Endothelial cell of umbilical vein (primary cell): ENCODE data around the gene LPAR1. TPM values are rescaled to one million over a fixed set of nuclear protein-coding genes. Genes with fewer than 3 reads are reported as not detected.

Experiments
- BruUV-seq: library from RNA; stranded (reverse); fragments of 400-500 nt; replicated peaks from 2 replicates; lab custom pipeline; 2021; lab: Mats Ljungman, UMichigan
- CTCF ChIA-PET: fragments of 300-600, 350-600 bp; sonication (Branson Sonifier 250); formaldehyde crosslinking; loops from one replicate; lab custom pipeline; 2021; ENCODE audit warnings: antibody characterized with exemption, inconsistent platforms; lab: Charles Lee
- POLR2A ChIA-PET: fragments of 300-600, 350-600 bp; sonication (Branson Sonifier 250); formaldehyde crosslinking; loops from one replicate; lab custom pipeline; 2021; ENCODE audit warnings: antibody characterized with exemption, inconsistent platforms; lab: Charles Lee
- DNase-seq: peaks from one replicate; pipeline ENCODE4 v3.0.0-alpha.2; 2011; ENCODE audit warnings: low read depth, low spot score
- FAIRE-seq: peaks from 2 replicates; lab custom pipeline; 2011; peaks lifted over from hg19 to GRCh38; lab: Jason Lieb, UNC
- H2AFZ ChIP-seq: 2 replicates; pipeline ENCODE4 v1.6.0; 2012; ENCODE audit warnings: low read depth, low read length, control low read depth, inconsistent platforms
- H3K27ac ChIP-seq: 2 replicates; pipeline ENCODE4 v1.5.1; 2011; ENCODE audit warnings: low read depth, mild to moderate bottlenecking, control low read depth, low read length, moderate library complexity; ENCODE audit not compliant: insufficient read depth
- H3K27me3 ChIP-seq, 2 experiments: 2 replicates each; pipeline versions ENCODE4 v1.6.0 to v1.6.1; 2011; ENCODE audit warnings: low read length in 2 of 2, mixed read lengths in 1 of 2; ENCODE audit not compliant: control insufficient read depth in 2 of 2, insufficient read depth in 2 of 2
- H3K36me3 ChIP-seq, 2 experiments: 2 replicates in 1 of 2; 3 replicates in 1 of 2; pipeline ENCODE4 v1.5.1; 2011; ENCODE audit warnings: low read length in 2 of 2, mild to moderate bottlenecking in 1 of 2, moderate library complexity in 1 of 2; ENCODE audit not compliant: control insufficient read depth in 2 of 2, insufficient read depth in 2 of 2; ENCODE audit errors: extremely low read depth in 1 of 2
- H3K4me1 ChIP-seq: 3 replicates; pipeline ENCODE4 v1.5.1; 2011; ENCODE audit warnings: mild to moderate bottlenecking, low read length; ENCODE audit not compliant: control insufficient read depth, insufficient read depth; ENCODE audit errors: extremely low read depth
- H3K4me2 ChIP-seq: 2 replicates; pipeline ENCODE4 v1.6.1; 2011; ENCODE audit warnings: low read length, control low read depth, mixed read lengths; ENCODE audit not compliant: insufficient read depth
- H3K4me3 ChIP-seq, 3 experiments: fragments of 200-600 bp in 1 of 3; sonication (generic), shearing (Covaris generic) in 1 of 3; replicated peaks in 1 of 3; 2 replicates each; pipeline ENCODE4 v1.5.1; 2011 to 2016; ENCODE audit warnings: control low read depth in 3 of 3, low read length in 3 of 3, mild to moderate bottlenecking in 2 of 3, inconsistent platforms in 1 of 3, low read depth in 1 of 3, moderate library complexity in 1 of 3; ENCODE audit not compliant: insufficient read depth in 1 of 3
- H3K79me2 ChIP-seq: 2 replicates; pipeline ENCODE4 v1.6.0; 2012; ENCODE audit warnings: low read length, inconsistent platforms; ENCODE audit not compliant: control insufficient read depth, insufficient read depth
- H3K9ac ChIP-seq: replicated peaks from 2 replicates; pipeline ENCODE3; 2011; ENCODE audit warnings: low read length, control low read depth; ENCODE audit not compliant: insufficient read depth; ENCODE audit errors: extremely low read depth
- H3K9me1 ChIP-seq: replicated peaks from 3 replicates; pipeline ENCODE4 v1.6.0; 2011; ENCODE audit warnings: mild to moderate bottlenecking, low read length; ENCODE audit not compliant: control insufficient read depth, insufficient read depth; ENCODE audit errors: extremely low read depth
- H3K9me3 ChIP-seq: replicated peaks from 2 replicates; pipeline ENCODE4 v1.5.1; 2012; ENCODE audit warnings: low read length, inconsistent platforms; ENCODE audit not compliant: control insufficient read depth, insufficient read depth
- H4K20me1 ChIP-seq: replicated peaks from 2 replicates; pipeline ENCODE3; 2011; ENCODE audit warnings: mild to moderate bottlenecking, low read length; ENCODE audit not compliant: control insufficient read depth, insufficient read depth; ENCODE audit errors: extremely low read depth
- EZH2 ChIP-seq: IDR thresholded peaks from 2 replicates; pipeline ENCODE4 v1.6.1; 2012; ENCODE audit warnings: borderline replicate concordance, low read depth, mild to moderate bottlenecking, moderate library complexity, low read length, inconsistent platforms; ENCODE audit not compliant: severe bottlenecking
- FOS ChIP-seq: IDR thresholded peaks from 2 replicates; pipeline ENCODE4 v1.6.1; 2011; ENCODE audit warnings: mild to moderate bottlenecking, low read length, moderate library complexity, borderline replicate concordance; ENCODE audit not compliant: insufficient read depth
- GATA2 ChIP-seq: IDR thresholded peaks from 2 replicates; pipeline ENCODE4 v1.7.0; 2011; ENCODE audit warnings: low read depth, mild to moderate bottlenecking, moderate library complexity, mixed read lengths, low read length; ENCODE audit not compliant: insufficient read length, insufficient read depth
- JUN ChIP-seq: IDR thresholded peaks from 2 replicates; pipeline ENCODE4 v1.6.1; 2011; ENCODE audit warnings: borderline replicate concordance, low read depth; ENCODE audit not compliant: insufficient read length, insufficient read depth
- MYC ChIP-seq: IDR thresholded peaks from one replicate; pipeline ENCODE4 v1.6.1; 2011; ENCODE audit warnings: mild to moderate bottlenecking, low read depth, low read length
- POLR2A ChIP-seq: IDR thresholded peaks from 2 replicates; pipeline ENCODE4 v1.6.1; 2012; ENCODE audit warnings: low read depth, mild to moderate bottlenecking, control low read depth, low read length
- POLR2AphosphoS5 ChIP-seq: IDR thresholded peaks from 2 replicates; pipeline ENCODE4 v1.6.1; 2012; ENCODE audit warnings: low read depth, mild to moderate bottlenecking, control low read depth, low read length, moderate library complexity; ENCODE audit not compliant: insufficient read depth
- dilution Hi-C: fragments of 300-500 bp; cut with MboI; formaldehyde crosslinking; loops from one replicate; pipeline ENCODE4 v1.15.0; 2019; ENCODE audit warnings: low sequenced_read_pairs; ENCODE audit not compliant: extremely low pct_ligation_motif_present
- intact Hi-C: fragments of 100-400 bp; cut with micrococcal nuclease; formaldehyde crosslinking; loops from one replicate; pipeline ENCODE4 v1.10.0; 2022
- polyA plus RNA-seq, 4 experiments: library from polyadenylated mRNA; depleted of rRNA in 3 of 4; stranded (reverse) in 3 of 4; unstranded in 1 of 4; fragments of >200 nt; gene quantifications; 2 replicates each; pipeline versions ENCODE4 v1.2.1 to v1.2.3, GENCODE V29; 2011 to 2012; ENCODE audit warnings: missing spikeins in 1 of 4
- total RNA-seq: library from RNA; stranded (reverse); gene quantifications from 2 replicates; pipeline ENCODE4 v1.2.3, GENCODE V29; 2021
- TF ChIP-seq, protein P1 (sequence below), 2 donors: IDR thresholded peaks; 1 replicate in 1 of 2; 2 replicates in 1 of 2; pipeline ENCODE4 v1.5.1; 2011; ENCODE audit warnings: low read length in 2 of 2, mild to moderate bottlenecking in 2 of 2, moderate library complexity in 2 of 2, control low read depth in 1 of 2, inconsistent platforms in 1 of 2, low read depth in 1 of 2; ENCODE audit not compliant: insufficient read depth in 1 of 2; ENCODE audit errors: extremely low read depth in 1 of 2
- TF ChIP-seq, protein P2 (sequence below): IDR thresholded peaks from 2 replicates; pipeline ENCODE4 v1.6.1; 2011; ENCODE audit not compliant: insufficient read depth, insufficient read length

Gene LPAR1
- total and polyA plus RNA-seq, 2 donors (not counting 3 experiments of a cell fraction or from before 2014, with no cell fraction given), result 0.88 to 3.0 TPM

DNA sequence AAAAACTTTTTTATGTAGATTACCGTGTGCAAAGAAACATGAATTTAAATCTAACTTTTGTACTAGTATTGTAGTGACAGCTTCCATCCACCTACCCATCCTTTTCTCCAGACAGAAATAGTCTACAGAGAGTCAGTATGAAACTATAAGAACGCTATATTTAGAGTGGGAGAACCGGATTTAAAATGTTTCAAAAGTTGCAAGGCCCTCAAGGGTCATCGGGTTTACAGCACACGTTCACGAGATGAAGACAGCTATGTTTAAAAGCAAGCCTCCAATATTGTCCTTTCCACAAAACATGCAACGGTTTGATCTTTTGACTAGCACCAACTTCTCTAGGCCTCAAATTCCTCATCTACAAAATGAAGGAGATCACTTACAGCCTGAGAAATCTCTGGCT lies 139.9 kb downstream of the LPAR1 start:
- no peak overlapping the region for H2AFZ ChIP-seq
- H3K4me1 ChIP-seq, result peaks cover 2% of the 10 kb centered on the region
- no peaks in the 10 kb centered on the region for H3K27me3 ChIP-seq
- no peak for TF ChIP-seq MYC
- TF ChIP-seq, protein P1, sequence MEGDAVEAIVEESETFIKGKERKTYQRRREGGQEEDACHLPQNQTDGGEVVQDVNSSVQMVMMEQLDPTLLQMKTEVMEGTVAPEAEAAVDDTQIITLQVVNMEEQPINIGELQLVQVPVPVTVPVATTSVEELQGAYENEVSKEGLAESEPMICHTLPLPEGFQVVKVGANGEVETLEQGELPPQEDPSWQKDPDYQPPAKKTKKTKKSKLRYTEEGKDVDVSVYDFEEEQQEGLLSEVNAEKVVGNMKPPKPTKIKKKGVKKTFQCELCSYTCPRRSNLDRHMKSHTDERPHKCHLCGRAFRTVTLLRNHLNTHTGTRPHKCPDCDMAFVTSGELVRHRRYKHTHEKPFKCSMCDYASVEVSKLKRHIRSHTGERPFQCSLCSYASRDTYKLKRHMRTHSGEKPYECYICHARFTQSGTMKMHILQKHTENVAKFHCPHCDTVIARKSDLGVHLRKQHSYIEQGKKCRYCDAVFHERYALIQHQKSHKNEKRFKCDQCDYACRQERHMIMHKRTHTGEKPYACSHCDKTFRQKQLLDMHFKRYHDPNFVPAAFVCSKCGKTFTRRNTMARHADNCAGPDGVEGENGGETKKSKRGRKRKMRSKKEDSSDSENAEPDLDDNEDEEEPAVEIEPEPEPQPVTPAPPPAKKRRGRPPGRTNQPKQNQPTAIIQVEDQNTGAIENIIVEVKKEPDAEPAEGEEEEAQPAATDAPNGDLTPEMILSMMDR (IDR thresholded peaks at IDR 0.05; ENCODE audit: extremely low read depth in 1 of 2, insufficient read depth in 1 of 2, low read depth in 1 of 2, low read length in 2 of 2), result no peak
- TF ChIP-seq, protein P2, sequence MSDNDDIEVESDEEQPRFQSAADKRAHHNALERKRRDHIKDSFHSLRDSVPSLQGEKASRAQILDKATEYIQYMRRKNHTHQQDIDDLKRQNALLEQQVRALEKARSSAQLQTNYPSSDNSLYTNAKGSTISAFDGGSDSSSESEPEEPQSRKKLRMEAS, result no peak
- TF ChIP-seq POLR2A, result no peak
- TF ChIP-seq FOS, result no peak
- TF ChIP-seq JUN, result no peak
- TF ChIP-seq GATA2, result no peak
- TF ChIP-seq POLR2AphosphoS5, result no peak
- no peak for TF ChIP-seq EZH2
- no peaks in the 10 kb centered on the region for H4K20me1 ChIP-seq
- CTCF ChIA-PET, result interaction anchor here (1.2 kb wide), 1 partner anchor 19 kb away, joined by 3 read pairs; no protein-coding TSS in a partner anchor
- H3K9me1 ChIP-seq, result no peaks in the 10 kb centered on the region
- no TSS peak for BruUV-seq
- no peak overlapping the region for H3K27ac ChIP-seq
- no peaks in the 10 kb centered on the region for H3K36me3 ChIP-seq
- POLR2A ChIA-PET, result no interaction called here
- H3K79me2 ChIP-seq, result no peaks in the 10 kb centered on the region
- H3K9me3 ChIP-seq, result no peaks in the 10 kb centered on the region
- H3K4me3 ChIP-seq, result no peak overlapping the region
- FAIRE-seq (no peak), DNase-seq (no peak)
- no peak overlapping the region for H3K4me2 ChIP-seq
- dilution Hi-C loops, result no loop called here
- intact Hi-C loops, result no loop called here
- H3K9ac ChIP-seq, result no peak overlapping the region
